GM20000 (cell line): ENCODE data around the gene PCNA.

Experiments used
- DNase-seq: peaks from one replicate; pipeline ENCODE4 v3.0.0; 2012; ENCODE audit warnings: low spot score
- TF ChIP-seq, protein P1 (sequence below): IDR thresholded peaks from 2 replicates; pipeline ENCODE4 v1.5.1; 2012; ENCODE audit warnings: mild to moderate bottlenecking, control low read depth; ENCODE audit errors: extremely low read depth, missing control alignments

PCNA gene

GRCh38 chr20:5149892-5150225 lies 30.1 kb upstream of the PCNA start:
- TF ChIP-seq, protein P1, sequence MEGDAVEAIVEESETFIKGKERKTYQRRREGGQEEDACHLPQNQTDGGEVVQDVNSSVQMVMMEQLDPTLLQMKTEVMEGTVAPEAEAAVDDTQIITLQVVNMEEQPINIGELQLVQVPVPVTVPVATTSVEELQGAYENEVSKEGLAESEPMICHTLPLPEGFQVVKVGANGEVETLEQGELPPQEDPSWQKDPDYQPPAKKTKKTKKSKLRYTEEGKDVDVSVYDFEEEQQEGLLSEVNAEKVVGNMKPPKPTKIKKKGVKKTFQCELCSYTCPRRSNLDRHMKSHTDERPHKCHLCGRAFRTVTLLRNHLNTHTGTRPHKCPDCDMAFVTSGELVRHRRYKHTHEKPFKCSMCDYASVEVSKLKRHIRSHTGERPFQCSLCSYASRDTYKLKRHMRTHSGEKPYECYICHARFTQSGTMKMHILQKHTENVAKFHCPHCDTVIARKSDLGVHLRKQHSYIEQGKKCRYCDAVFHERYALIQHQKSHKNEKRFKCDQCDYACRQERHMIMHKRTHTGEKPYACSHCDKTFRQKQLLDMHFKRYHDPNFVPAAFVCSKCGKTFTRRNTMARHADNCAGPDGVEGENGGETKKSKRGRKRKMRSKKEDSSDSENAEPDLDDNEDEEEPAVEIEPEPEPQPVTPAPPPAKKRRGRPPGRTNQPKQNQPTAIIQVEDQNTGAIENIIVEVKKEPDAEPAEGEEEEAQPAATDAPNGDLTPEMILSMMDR: no peak
- DNase-seq: no peak

DNA sequence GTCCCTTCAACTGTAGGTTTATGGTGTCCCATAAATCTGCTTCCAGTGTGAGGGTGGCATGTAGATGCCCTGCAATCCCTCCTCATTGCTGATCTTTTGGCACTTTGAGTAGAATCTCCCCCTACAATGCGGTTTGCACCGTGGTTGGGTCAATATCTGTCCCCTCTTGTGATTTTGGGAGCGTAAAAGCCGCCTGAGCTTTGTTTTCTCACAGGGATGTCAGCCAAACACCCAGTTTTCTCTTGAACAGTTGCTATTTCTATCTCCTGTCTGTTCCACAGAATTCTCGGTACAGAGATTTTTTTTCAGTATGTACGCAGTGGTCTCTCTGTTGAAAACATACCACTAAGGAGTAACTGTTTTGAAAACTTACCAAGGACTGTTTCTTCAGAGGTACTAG lies 28.8 kb upstream of the PCNA start:
- DNase-seq: no peak
- TF ChIP-seq, protein P1: no peak

DNA sequence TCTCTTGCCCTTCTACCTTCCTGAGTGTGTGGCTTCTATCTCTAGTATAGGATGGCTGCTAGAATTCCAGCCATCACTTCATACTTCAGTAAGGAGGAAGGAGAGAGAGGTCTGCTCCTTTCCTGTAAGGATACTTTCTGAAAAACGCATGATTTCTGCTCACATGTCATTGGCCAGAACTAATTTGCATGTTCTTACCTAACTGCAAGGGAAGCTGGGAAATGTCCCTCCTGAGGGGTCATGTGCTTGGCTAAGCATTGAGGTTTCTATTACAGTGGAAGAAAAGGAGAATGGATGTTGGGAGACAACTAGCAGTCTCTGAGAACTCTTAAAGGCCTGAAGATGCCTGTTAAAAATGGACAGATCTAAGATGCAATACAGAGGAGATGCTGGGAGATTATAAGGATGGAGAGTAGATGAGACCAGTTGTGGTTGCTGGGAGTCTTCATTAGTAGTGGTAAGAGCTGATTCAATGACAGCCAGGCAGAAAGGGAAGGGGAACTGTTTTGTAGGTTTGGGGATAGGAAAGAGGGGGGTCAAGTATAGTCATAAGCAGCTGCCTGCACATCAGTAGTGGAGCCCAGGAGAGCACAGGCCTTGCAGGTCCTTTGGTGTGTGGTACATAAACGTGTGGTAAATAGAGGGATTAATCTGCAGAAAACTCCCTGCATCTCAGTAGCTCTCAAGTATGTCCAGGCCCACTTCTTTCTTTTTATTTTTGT lies 27.3 kb upstream of the PCNA start:
- DNase-seq: no peak

GRCh38 chr20:5146099-5146668 lies 26.4 kb upstream of the PCNA start:
- no peak for DNase-seq
- TF ChIP-seq, protein P1: no peak

More for the DNA sequence above, 27.3 kb upstream of the PCNA start:
- TF ChIP-seq, protein P1: no peak

DNA sequence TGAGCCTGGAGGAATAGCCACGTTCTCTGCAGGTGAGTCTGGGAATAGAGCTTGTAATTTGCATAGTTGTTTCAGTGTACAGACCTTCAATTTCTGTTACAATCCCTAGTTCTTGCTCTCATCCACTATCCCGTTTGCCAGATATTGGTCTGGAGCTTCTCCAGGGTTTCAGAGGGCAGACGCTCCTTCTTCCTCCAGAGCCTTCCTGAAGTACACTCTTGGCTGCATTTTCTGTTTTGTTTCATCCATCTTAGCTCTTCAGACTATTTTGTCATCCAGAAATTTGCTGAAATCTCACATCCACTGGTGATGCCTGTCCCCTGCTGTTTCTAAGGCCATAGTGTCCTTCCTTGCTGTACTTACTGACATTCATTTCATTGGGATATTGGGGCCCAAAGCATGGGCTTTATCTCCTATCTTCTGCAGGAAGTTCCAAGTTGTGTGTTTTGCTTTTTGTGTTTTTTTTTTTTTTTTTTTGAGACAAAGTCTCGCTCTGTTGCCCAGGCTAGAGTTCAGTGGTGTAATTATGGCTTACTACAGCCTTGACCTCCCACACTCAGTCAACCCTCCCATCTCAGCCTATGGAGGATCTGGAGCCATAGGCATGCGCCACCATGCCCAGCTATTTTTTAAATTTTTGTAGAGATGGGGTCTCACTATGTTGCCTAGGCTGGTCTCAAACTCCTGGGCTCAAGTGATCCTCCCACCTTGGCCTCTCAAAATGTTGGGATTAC lies 25.8 kb upstream of the PCNA start:
- TF ChIP-seq, protein P1: no peak
- DNase-seq: no peak

- TF ChIP-seq, protein P1: no peak
- DNase-seq: no peak
Measured at GRCh38 chr20:5143851-5144250, 24.1 kb upstream of the PCNA start.

DNA sequence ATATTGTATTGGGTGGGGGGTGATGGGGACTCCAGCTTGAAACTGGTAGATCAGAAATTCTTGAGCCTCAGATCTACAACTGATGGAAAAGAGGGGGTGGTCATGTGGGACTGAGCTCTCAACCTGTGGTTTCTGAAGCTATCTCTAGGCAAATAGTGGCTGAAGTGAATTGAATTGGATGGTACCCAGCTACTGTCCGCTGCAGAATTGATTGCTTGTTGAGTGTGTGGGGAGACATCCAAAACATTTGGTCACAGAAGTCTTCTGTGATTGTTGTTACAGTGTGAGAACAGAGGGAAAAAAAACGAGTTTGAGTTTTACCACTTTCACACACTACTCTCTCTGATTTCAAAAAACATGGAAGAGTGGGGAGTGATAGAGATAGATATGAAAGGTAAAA lies 21.9 kb upstream of the PCNA start:
- TF ChIP-seq, protein P1: no peak
- no peak for DNase-seq
